Forelimb muscle (tissue), 1 donor: ENCODE data around the gene SNX3. TPM values are rescaled to one million over a fixed set of nuclear protein-coding genes. Genes with fewer than 3 reads are reported as not detected.
"Not testable (repeated sequence)": the region's sequence is repeated elsewhere in the genome, so short reads cannot be mapped to it uniquely, and the experiment has no call there.

Source experiments
- DNase-seq: peaks from one replicate; pipeline ENCODE4 v3.0.0-alpha.2; 2013; ENCODE audit warnings: low read depth
- polyA plus RNA-seq: library from polyadenylated mRNA; unstranded; fragments of 120-200 nt; gene quantifications from one replicate; pipeline ENCODE4 v1.2.1, GENCODE V29; 2013; ENCODE audit not compliant: insufficient read length

The SNX3 gene
- polyA plus RNA-seq: 204 TPM

DNA sequence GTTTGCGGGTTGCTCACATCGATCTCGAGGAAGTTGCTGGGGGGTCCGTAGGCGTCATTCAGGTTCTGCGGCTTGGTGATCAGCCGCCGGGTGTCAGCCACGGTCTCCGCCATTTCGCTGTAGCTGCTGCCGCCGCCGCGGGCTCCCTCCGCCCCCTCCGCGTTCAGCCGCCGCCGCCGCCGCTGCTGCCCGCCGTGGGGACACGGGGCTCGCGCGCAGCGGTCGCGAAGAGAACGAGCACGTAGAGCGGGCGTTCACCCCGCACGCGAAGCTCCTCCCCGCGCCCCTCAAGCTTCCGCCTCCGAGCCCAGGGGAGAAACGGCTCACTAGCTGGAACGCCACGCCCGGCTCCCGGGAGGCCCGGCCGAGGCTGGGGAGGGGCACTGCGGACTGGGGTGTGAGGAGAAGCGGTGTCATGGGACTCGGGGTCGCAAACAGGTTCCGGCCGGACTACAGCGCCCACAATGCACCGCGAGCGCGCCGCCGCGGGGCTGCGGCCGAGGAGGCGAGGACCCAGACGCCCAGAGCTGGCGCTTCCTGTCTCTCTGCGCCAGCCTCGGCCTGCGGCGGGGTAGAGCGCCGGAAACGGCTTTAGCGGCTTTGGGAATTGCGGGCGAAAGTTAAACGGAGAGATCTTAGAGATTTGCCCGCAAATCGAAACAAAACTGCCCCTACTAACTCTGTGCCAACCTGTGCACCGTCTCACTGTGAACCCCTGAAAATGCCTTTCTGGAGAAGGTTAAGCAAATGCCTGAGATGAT lies at the start of gene SNX3:
TSS of gene SNX3 (minus strand) at position 232 of the 761 bp plus-strand sequence. CDS start at position 113, 119 bp downstream.
- peak; percentile 81 for DNase-seq

DNA sequence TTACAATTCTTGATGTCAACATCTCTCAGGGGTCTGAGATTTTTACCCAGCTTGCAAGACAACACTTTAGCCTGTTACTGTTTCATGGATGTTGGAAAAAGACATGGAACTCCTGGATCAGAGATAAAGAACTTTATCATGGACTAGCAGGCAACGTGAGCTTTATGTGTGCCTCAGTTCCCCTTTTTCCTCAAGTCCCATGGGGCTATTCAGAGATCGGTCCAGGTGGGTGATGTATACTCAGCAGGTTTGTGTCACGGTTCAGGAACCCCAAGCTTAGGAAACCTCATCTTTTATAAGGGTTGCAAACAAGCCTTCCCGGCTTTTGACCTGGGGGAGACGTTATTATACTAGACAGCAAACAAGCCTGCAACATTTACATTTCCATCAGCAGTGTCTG lies 49.0 kb upstream of the SNX3 start:
- no peak for DNase-seq

- not testable (repeated sequence) for DNase-seq
Observed at GRCh38 chr6:108308641-108309040, 47.8 kb upstream of the SNX3 start.

DNA sequence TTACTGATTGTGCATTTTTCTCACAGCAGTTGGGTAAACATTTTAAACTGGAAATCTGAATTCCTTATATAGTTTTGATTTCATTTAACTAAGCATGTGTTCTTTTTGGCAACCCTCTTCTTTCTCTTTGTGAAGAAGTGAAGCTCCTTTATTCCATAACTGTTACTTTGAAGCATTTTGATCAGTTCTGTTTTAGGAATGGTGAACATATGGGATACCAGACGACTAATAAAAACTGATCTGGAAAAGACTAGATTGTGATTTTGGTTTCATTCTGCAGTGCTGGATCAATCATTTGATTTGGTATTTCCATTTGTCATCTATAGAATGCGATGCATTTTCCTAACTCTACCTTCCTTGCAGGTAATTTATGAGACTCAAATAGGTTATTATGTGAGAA lies 43.8 kb upstream of the SNX3 start:
- DNase-seq: no peak

DNA sequence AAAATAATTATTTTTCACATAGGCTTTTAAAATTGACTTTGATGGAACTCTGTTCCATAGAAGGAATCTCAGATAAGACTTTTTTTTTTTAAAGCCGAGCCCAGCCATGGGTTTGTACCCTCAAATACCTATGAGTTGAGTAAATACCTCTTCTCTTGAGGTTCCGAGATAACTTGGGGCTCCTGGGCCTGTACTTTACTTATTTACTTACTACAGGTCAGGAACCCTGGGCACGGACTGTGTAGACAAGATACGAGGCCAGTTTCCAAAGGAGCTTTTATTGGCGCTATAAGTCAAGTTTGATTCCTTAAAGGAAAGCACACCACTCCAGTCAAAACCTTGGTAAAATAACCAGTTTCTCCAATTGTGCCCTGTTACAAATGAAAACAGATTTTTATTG lies 41.5 kb upstream of the SNX3 start:
- DNase-seq: no peak

DNA sequence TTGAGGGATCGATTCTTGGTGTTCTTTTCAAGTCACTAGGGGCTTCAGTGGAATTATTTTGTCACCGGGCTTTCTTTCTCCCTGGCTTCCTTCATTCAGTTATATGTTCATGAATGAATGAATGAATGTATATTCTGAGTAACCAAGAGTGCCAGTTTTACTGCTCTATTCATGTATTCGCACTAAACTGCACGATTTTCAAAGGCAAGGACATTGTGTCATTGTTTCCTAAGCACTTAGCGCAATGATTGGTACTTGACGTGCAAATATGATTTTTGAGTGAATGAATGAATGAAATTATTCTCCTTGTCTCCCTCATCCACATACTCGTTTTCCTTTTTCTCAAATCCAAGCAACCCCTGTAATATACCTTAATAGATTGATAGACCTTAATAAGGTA lies 34.8 kb upstream of the SNX3 start:
- no peak for DNase-seq

DNA sequence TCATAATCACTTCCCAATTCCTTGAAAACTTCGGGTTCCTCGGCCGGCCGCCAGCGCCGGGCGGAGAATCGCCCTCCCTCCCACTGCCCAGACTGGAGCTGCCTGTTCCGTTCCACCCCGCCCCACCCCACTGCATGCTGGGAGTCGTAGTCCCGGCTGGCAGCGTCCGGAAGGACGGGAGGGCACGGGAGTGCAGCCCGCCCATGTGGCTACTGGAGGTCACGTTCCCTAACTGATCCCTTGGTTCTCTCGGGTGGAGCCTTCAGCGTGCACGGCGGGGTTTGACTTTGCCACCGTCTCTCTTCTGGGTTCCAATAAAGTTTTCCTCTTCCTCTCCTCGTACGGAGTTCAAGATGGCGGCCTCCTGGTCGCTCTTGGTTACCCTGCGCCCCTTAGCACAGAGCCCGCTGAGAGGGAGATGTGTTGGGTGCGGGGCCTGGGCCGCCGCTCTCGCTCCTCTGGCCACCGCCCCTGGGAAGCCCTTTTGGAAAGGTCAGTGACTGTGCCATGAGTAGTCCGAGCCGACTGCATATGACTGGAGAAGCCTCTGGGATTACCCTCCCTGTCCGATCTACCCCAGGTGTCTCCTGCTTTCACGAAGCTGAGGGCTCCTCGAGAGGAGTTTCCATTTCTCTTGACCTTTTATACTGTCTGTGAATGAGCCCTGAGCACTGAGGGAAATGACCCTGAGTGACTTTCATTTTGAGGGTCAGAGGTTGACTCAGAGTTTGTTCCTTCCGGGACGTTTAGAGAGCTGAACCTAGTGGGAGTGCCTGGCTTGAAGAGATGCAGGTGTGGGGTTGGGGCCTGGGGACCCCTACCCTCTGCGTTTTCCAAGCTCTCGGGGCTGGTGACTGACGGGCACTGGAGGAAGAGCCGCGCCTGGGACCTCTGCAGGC lies 34.1 kb upstream of the SNX3 start, which contains the start of gene AFG1L:
TSS of gene AFG1L (plus strand) at position 328 of the 899 bp plus-strand sequence. CDS start at position 354, 26 bp downstream.
- peak; percentile 68 for DNase-seq

- no peak for DNase-seq
Observed at GRCh38 chr6:108294297-108294726, 33.5 kb upstream of the SNX3 start.

- DNase-seq: no peak
Observed at GRCh38 chr6:108293527-108294296, 32.9 kb upstream of the SNX3 start.

DNA sequence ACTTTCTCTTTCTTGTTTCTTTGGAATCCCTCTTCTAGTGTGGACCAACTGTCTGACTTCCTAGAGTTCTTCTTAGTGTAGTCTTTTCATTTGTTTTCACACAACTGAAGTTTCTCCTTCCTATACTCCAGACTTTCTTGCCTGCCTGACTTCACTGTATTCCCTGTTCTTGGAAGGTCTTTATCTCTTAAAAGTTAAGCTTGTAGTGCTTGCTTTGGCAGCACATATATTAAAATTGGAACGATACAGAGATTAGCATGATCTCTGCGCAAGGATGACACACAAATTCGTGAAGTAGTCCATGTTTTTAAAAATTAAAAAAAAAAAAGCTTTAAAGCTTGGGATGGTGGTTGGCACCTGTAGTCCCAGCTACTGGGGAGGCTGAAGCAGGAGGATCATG lies 31.7 kb upstream of the SNX3 start:
- not testable (repeated sequence) for DNase-seq

DNA sequence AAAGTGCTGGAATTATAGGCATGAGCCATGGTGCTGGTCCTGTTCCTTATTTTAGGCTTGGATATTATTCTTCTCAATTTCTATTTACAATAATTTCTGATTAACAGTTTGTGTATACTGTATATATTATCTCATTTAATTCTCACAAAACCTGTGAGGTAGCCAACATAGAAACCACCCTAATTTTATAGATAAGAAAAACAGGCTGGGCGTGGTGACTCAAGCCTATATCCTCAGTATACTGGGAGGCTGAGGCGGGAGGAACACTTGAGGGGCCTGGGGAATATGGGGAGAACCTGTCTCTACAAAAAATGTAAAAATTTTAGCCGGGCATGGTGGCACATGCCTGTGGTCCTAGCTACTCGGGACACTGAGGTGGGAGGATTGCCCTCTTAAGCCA lies 30.3 kb upstream of the SNX3 start:
- no peak for DNase-seq

DNA sequence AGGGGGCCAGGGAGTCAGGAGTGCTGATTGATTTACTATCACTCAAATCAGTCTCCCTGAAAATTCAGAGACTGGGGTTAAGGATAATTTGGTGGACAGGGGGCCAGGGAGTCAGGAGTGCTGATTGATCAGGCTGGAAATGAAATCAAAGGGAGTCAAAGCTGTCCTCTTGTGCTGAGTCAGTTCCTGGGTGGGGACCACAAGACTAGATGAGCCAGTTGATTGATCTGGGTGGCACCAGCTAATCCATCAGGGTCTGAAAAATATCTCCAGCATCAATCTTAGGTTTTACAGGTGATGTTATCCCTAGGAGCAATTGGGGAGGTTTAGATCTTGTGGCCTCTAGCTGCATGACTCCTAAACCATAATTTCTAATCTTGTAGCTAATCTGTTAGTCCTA lies 27.9 kb upstream of the SNX3 start:
- no peak for DNase-seq

- no peak for DNase-seq
Observed at GRCh38 chr6:108287373-108287772, 26.5 kb upstream of the SNX3 start.

- DNase-seq: no peak
Observed at GRCh38 chr6:108286366-108286765, 25.5 kb upstream of the SNX3 start.

- no peak for DNase-seq
Observed at GRCh38 chr6:108285381-108285780, 24.5 kb upstream of the SNX3 start.

GRCh38 chr6:108277831-108278230 lies 17.0 kb upstream of the SNX3 start:
- no peak for DNase-seq

DNA sequence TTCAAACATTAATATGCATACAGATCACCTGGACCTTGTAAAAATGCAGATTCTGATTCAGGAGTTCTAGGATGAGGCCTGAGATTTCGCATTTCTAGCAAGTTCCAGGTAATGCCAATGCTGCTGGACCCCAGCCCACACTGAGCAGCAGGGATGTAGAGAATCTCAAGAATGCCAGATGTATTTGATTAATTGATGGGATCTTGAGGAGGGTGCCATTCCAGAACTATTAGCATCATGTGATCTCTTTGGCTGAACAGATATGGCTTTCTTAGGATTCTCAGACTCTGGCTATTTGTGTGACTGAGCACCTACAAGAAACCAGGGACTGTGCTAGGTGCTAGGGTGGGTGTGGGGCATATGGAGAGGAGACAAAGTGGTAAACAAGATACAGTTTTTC lies 16.5 kb upstream of the SNX3 start:
- DNase-seq: no peak

DNA sequence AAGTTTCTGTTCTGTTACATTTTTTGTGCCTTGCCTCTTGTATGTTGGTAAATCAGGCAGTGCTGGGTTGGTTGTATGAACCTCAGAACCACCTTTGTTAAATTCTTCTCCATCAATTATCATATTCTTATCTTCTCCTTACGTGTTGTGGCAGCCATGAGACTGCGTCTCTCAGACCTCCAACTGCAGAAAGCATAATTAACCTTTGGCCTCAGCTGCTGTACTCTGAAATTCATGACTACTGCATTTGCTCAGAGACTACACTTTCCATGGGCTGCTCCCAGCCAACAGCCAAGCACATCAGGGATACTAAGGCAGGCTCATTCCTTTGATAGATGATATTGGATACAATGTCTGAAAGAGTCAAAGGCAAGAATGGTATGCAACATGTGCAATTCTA lies 15.1 kb upstream of the SNX3 start:
- no peak for DNase-seq

- DNase-seq: no peak
Observed at GRCh38 chr6:108274546-108274945, 13.7 kb upstream of the SNX3 start.

- not testable (repeated sequence) for DNase-seq
Observed at GRCh38 chr6:108269955-108270354, 9.1 kb upstream of the SNX3 start.

GRCh38 chr6:108268845-108269244 lies 8.0 kb upstream of the SNX3 start:
- no peak for DNase-seq

GRCh38 chr6:108263371-108263770 lies 2.5 kb upstream of the SNX3 start:
- no peak for DNase-seq
